RCC 7860 (cell line): Measurements from ENCODE around the gene LHFPL3.

Experiments
- DNase-seq: peaks from one replicate; pipeline ENCODE4 v3.0.0-alpha.2; 2015; ENCODE audit warnings: low spot score
- FAIRE-seq: peaks from 2 replicates; lab custom pipeline; 2012; peaks lifted over from hg19 to GRCh38; lab: Jason Lieb, UNC

The LHFPL3 gene

GRCh38 chr7:104883248-104883717 lies 554.9 kb downstream of the LHFPL3 start:
- FAIRE-seq = no peak
- DNase-seq = no peak

DNA sequence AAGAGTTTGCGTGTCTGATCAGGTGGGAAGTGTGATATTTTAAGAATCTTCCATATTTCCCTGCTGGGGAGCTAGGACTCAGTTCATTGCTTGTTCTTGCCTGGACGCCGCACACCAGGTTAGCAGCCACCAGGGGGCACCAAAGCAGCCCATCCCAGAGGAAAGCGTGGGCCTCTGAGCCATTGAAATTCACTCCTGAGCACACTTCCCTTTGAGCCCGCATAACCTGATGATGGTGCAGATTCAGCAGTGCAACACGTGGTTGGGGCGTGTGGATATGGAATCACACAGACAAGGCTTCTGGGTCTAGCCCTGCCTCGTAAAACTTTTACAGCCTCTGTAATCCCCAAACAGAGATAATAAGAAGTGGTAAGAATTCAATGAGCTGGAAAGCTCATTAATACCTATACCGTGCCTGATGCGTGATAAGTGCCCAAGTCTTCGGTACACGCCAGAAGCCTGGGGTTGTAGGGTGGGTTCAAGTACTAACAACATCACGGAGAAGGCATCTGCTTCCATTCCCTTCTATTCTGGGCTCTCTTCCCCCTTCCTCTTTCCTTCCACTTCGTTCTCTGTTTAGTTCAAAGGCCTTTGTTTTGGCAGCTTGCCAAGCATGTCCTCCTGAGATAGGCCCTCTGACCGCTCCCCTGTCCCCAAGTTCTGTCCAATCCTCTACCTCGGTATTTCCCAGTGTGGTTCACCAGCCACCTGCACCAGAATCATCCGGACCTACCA lies 555.5 kb downstream of the LHFPL3 start:
- peak; percentile 44 for FAIRE-seq
- peak; percentile 70 for DNase-seq

- FAIRE-seq = no peak
- no peak for DNase-seq
These were observed 558.2 kb downstream of the LHFPL3 start for GRCh38 chr7:104886651-104887050.

- FAIRE-seq (no peak), DNase-seq (no peak)
These were observed 561.8 kb downstream of the LHFPL3 start for GRCh38 chr7:104890216-104890615.

DNA sequence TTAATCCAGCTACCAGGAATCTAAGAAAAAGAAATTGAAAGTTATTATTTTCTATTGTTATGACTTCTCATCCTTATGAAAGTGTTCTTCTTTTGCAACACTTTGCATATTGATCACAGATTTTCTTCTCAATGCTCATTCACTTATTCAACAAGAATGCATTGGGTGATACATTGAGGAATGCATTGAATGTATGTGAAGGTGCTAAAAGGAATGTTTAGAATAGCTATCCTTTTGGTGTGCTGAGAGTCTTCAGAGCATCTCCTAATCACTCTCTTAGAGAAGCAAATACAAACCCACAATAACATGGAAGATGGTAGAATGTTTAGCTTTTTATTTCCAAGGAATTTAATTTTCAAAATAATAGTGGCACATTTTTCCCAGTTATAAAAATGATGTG lies 563.5 kb downstream of the LHFPL3 start:
- DNase-seq (no peak), FAIRE-seq (no peak)

DNA sequence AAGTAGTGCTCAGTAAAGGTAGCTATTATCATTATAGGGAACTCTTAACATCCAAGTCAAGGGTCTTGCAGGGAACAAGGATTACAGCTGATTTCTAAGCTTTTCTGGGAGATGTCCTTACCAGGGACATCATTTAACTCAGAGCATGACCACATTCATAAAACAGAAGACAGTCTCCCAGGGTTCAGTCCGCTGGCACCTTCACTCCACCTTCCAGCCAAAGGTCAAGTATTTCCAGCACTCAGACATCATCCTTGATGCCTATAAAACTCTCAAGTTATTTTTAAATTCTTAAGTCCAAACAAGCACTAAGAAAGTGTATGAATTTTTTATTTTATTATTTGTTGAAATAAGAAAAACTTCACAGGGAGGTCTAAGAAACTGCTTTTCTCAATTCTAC lies 565.9 kb downstream of the LHFPL3 start:
- FAIRE-seq (no peak), DNase-seq (no peak)

DNA sequence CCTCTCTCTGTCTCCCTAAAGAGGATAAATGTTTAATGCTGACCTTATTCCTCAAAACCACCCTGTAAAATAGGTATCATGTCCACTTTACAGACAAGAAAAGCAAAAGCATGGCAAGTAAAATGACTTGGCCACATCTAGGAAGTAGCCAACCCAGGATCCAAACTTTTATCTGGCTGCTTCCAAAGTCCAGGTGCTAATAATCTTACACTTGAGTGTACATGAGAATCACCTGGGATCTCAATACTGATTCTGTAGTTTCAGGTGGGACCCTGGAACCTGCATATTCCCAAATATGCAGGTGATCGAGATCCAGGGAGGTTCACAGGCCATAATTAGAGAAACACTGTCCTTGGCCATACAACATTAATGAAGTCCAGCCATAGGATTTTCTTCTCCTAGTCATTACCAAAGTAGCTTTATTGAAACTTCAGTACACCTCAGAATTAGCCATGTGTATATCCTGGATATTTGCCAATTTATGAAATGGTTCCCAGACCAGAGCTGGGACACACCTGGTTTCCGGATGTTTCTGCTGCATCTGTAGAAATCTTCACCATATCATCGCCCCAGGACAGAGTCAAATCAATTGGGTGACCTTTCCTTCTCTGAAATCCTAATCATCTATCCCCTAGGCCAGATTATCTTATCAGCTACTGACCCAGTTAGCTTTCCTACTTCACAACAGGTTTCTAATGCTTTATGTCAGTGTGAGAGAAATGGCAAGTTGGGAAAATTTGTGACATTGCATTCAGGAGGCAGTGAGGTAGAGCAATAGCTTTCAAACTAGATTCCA lies 566.5 kb downstream of the LHFPL3 start:
- FAIRE-seq = no peak
- DNase-seq = no peak

- DNase-seq = no peak
- no peak for FAIRE-seq
These were observed 567.3 kb downstream of the LHFPL3 start for GRCh38 chr7:104895522-104896236.

- DNase-seq (no peak), FAIRE-seq (no peak)
These were observed 570.0 kb downstream of the LHFPL3 start for GRCh38 chr7:104898434-104898833.

- DNase-seq (no peak), FAIRE-seq (no peak)
These were observed 572.3 kb downstream of the LHFPL3 start for GRCh38 chr7:104900525-104901239.

DNA sequence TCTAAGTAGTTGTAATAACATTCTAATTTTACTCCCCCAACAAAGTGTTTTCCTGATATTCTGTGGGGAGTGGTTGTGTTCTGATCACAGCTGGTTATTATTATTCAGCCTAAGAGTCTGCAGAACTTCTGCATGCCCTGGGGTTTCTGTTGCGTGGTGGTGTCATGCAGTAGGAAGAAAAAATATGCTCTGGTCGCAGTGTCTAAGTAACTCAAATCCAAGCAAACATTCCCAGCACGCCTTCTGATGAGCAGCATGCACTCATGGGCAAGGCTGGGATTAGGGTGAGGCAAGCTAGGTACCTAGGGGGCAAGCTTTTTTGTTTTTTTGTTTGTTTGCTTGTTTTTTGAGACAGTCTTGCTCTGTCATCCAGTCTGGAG lies 572.8 kb downstream of the LHFPL3 start:
- DNase-seq (no peak), FAIRE-seq (no peak)

GRCh38 chr7:104902183-104902582 lies 573.8 kb downstream of the LHFPL3 start:
- DNase-seq (no peak), FAIRE-seq (no peak)

DNA sequence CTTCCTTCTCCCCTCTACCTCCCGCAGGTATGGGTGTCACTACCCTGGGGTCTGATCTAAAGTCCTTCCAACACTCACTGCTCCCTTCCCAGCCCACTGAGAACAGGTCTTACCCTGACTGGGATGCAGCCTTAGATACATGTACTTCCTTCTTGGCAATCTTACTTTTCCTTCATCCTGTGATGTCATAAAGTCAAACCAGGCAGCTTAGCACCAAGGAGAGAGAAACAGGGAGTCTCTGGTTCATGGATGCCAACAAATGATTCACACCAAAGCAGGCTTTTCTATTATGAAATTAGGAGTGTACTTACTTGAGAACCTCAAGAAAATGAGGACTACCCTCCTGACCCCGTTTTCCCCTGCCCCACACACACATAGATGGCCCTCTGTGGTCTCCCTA lies 574.6 kb downstream of the LHFPL3 start:
- DNase-seq = no peak
- no peak for FAIRE-seq

DNA sequence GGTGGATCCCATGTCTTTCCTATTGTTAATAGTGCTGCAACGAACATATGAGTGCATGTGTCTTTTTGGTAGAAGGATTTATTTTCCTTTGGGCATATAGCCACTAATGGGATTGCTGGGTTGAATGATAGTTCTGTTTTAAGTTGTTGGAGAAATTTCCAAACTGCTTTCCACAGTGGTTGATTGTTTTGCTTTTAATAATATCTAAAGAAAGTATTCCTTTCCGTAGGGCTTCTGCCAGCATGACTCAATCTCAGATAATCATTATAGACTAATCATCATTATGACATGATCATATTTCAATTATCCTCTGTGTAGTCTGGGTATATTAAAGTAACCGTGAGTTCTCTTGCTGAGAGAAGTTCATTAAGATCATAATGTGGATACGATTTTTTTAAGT lies 575.4 kb downstream of the LHFPL3 start:
- DNase-seq = no peak

DNA sequence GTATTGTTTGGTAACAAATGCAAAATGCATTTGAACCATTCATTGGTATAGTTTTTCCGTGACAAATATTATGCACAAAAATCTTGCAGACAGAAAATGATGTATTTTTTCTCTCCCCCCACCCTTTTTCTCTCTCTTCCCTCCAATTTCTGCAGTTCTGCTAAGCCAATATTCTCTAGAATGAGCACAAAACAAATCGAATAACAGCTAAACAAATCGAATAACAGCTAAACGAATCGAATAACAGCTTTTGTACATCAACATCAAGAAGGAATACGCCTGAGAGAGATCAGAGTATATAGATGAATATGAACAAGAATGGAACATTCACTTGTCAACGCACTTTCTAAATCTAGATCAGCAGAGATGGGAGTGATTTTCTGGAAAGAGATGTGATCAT lies 577.6 kb downstream of the LHFPL3 start:
- FAIRE-seq (no peak), DNase-seq (no peak)

More for the DNA sequence above, 575.4 kb downstream of the LHFPL3 start:
- no peak for FAIRE-seq

DNA sequence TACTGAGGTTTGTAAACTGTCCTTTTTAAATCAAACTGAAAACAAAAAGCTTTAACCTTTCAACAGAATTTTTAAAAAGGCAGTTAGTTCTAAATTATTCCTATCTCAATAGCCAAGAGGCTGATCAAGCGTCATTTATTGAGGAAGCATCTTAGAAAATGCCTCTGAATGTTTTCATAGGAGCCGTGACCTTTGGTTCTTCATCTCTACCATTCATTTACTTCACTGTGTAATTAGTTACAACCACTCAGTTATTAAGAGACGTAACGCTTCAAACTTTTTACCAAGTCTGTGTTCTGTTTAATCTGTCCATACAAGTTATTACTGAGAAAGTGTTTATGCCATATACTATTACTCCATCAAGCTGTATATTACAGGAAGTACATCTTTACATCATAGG lies 578.2 kb downstream of the LHFPL3 start:
- no peak for FAIRE-seq
- DNase-seq = no peak

DNA sequence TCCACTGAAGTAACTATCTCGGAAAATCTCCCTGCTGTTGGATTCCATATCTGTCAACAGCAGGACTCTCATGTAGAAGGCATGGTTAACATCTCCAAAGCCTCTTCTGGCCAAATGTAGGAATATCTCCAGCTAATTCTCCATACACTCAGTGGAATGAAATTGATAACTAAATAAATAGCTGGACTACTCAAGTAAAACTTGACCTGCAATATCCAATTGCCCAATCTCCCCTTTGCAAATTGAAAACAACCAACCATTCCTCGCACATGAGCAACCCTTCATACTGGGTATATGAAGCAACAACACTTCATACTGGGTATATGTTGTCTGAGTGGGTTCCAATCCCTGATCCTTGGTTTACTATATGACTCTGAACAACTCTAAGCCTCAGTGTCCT lies 580.2 kb downstream of the LHFPL3 start:
- FAIRE-seq = no peak
- DNase-seq = no peak

GRCh38 chr7:104909096-104909495 lies 580.7 kb downstream of the LHFPL3 start:
- no peak for FAIRE-seq

GRCh38 chr7:104914421-104914820 lies 586.0 kb downstream of the LHFPL3 start:
- no peak for DNase-seq
- no peak for FAIRE-seq

More at GRCh38 chr7:104909096-104909495, 580.7 kb downstream of the LHFPL3 start:
- DNase-seq = no peak

GRCh38 chr7:104921596-104921995 lies 593.2 kb downstream of the LHFPL3 start:
- no peak for DNase-seq
- FAIRE-seq = no peak
